OCI-LY7 (cell line): ENCODE data around the gene POC1A.

ENCODE experiments used
- EZH2phosphoT487 ChIP-seq: fragments of 200-600 bp; sonication (generic); IDR thresholded peaks from 2 replicates; pipeline ENCODE4 v1.6.1; 2018; ENCODE audit warnings: low read depth, borderline replicate concordance, mild to moderate bottlenecking, mixed run types, antibody characterized with exemption, low read length, moderate library complexity, mixed read lengths
- TF ChIP-seq, protein P1 (sequence below): fragments of 200-600 bp; sonication (generic); conservative IDR thresholded peaks from 2 replicates; pipeline ENCODE4 v1.5.1; 2014; ENCODE audit warnings: mild to moderate bottlenecking, antibody characterized with exemption, low read length, moderate library complexity, mixed read lengths

DNA sequence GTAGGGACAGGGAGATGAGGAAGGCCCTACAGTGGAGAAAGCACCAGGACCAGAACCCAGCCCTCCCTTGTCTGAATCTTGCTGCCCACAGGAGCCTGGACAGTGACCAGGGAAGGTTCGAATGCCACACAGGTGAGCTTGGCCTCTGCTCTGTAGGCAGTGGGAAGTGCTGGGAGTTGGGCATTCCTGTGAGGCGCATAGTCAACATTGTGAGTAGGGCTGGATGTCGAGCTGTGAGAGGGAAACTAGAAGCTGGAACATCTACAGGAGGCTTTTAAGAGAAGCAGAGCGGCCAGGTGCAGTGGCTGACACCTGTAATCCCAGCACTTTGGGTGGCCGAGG lies 23.4 kb upstream of the POC1A start:
- TF ChIP-seq, protein P1, sequence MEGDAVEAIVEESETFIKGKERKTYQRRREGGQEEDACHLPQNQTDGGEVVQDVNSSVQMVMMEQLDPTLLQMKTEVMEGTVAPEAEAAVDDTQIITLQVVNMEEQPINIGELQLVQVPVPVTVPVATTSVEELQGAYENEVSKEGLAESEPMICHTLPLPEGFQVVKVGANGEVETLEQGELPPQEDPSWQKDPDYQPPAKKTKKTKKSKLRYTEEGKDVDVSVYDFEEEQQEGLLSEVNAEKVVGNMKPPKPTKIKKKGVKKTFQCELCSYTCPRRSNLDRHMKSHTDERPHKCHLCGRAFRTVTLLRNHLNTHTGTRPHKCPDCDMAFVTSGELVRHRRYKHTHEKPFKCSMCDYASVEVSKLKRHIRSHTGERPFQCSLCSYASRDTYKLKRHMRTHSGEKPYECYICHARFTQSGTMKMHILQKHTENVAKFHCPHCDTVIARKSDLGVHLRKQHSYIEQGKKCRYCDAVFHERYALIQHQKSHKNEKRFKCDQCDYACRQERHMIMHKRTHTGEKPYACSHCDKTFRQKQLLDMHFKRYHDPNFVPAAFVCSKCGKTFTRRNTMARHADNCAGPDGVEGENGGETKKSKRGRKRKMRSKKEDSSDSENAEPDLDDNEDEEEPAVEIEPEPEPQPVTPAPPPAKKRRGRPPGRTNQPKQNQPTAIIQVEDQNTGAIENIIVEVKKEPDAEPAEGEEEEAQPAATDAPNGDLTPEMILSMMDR: no peak
- no peak for TF ChIP-seq EZH2phosphoT487
